ENCODE measurements around the gene COPS3. TPM values are rescaled to one million over a fixed set of nuclear protein-coding genes. Genes with fewer than 3 reads are reported as not detected.

Gene COPS3
- total and polyA plus RNA-seq, 2 of the 4 experiments (the other 2 are of a cell fraction): 71.4 to 144 TPM

DNA sequence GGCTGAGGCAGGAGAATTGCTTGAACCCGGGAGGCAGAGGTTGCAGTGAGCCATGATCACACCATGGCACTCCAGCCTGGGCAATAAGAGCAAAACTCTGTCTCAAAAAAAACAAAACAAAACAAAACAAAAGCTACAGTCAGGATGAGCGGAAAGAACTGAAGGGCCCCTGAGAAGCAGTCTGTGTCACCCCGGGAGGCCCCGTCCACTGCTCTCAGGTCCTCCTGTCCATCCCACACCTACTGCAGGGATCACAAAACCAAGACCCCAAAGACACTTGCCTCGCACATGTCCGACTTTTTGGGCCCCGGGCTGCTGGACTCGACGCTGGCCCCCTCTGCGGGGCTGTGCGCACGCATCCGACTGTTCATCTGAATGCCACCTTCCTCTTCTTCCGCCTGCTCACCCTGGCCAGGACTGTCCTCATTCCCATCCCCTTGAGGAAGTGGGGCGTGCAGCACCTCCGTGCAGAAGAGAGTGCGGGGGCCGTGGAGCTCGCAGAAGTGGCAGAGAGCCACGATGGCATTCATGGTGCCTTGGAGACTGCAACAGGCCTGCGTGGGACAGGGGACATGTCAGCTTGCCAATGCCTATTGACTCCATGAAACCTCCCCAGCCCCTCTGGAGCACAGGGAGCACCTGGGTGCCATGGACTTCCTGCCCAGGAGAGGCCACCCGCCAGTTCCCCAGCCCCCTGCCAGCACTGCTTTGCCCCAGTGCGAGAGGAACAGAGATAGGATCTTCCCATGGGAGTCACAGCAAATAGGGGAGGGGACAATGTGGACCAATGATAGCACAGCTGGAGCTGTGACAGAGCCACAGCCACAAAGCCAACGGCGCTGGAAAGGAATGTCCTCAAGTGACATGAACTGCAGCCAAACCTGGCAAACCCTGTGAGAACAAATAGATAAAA, 53.2 kb downstream of the COPS3 start:
- H3K27ac ChIP-seq (ENCODE audit: insufficient read depth, low read length): no peak overlapping the region
- no peak overlapping the region for H3K18ac ChIP-seq (ENCODE audit: low read depth, low read length)
- no peak overlapping the region for H4K5ac ChIP-seq (ENCODE audit: low read depth, low read length)
- no peak overlapping the region for H3K9ac ChIP-seq (ENCODE audit: low read depth, low read length)
- H3K9me3 ChIP-seq (ENCODE audit: control insufficient read depth, insufficient read depth, low read length): no peaks in the 10 kb centered on the region
- CTCF ChIA-PET: no interaction called here
- H3K4ac ChIP-seq (ENCODE audit: low read depth, low read length): no peak overlapping the region
- H3K36me3 ChIP-seq (ENCODE audit: control insufficient read depth, insufficient read depth, low read length): peaks cover 85% of the 10 kb centered on the region
- no TSS peak for BruUV-seq (replicated peaks)
- H3K4me3 ChIP-seq (ENCODE audit: insufficient read depth, low read depth, low read length): no peak overlapping the region
- no peak overlapping the region for H4K8ac ChIP-seq (ENCODE audit: low read depth in 2 of 2, low read length in 2 of 2)
- WGBS, 2 experiments (ENCODE audit: extremely low coverage in 2 of 2, insufficient read length in 1 of 2): 96% methylated on average over 18 of the region's 25 CpGs; no CpG with 5 or more reads in 1 of the 2 experiments
- H3K27me3 ChIP-seq (ENCODE audit: control insufficient read depth, insufficient read depth, low read length): no peaks in the 10 kb centered on the region
- no peak overlapping the region for H2AK5ac ChIP-seq (ENCODE audit: low read depth, low read length)
- H3K79me1 ChIP-seq (ENCODE audit: low read depth in 1 of 2, low read length in 2 of 2): peaks cover 8 to 59% of the 10 kb centered on the region in 2 experiments
- no peaks in the 10 kb centered on the region for H3K4me1 ChIP-seq (ENCODE audit: control insufficient read depth, insufficient read depth, low read length)
- H4K20me1 ChIP-seq (ENCODE audit: insufficient read depth, low read length): peaks cover 43% of the 10 kb centered on the region
- H2BK5ac ChIP-seq (ENCODE audit: low read depth, low read length, poor library complexity, severe bottlenecking): no peak overlapping the region
- in situ Hi-C loops (cut with MboI; ENCODE audit: low sequenced_read_pairs): no loop called here
- no peaks in the 10 kb centered on the region for H3K9me1 ChIP-seq (ENCODE audit: insufficient read depth, low read length)
- no peak overlapping the region for H2BK120ac ChIP-seq (ENCODE audit: low read depth, low read length)
- H3K56ac ChIP-seq (ENCODE audit: extremely low read depth, insufficient read depth, low read length): no peak overlapping the region
- no peak overlapping the region for H3K23ac ChIP-seq (ENCODE audit: low read depth, low read length)
- no peak for DNase-seq
- H4K91ac ChIP-seq (ENCODE audit: insufficient read depth, low read depth, low read length): no peak overlapping the region
- peak overlapping the region; percentile 7 for H2AFZ ChIP-seq (replicated peaks; ENCODE audit: low read length, poor library complexity)
- no peak overlapping the region for H2AK9ac ChIP-seq (replicated peaks; ENCODE audit: low read depth, low read length, poor library complexity)
- H3K14ac ChIP-seq (replicated peaks; ENCODE audit: low read depth, low read length): no peak overlapping the region
- POLR2A ChIA-PET (ENCODE audit: unreplicated experiment): no interaction called here
- dilution Hi-C loops (cut with HindIII; ENCODE audit: low sequenced_read_pairs, unreplicated experiment): no loop called here
- no peak overlapping the region for H2BK20ac ChIP-seq (ENCODE audit: low read depth, low read length)
- intact Hi-C loops (cut with micrococcal nuclease): no loop called here
- H2BK15ac ChIP-seq (ENCODE audit: low read depth, low read length): no peak overlapping the region
- ATAC-seq (ENCODE audit: low read depth): no peak
- H3K4me2 ChIP-seq (ENCODE audit: low read depth, low read length): no peak overlapping the region
- TF ChIP-seq RCOR1 (IDR thresholded peaks at IDR 0.05; ENCODE audit: insufficient replicate concordance, low read length): no peak
- TF ChIP-seq, protein P1, sequence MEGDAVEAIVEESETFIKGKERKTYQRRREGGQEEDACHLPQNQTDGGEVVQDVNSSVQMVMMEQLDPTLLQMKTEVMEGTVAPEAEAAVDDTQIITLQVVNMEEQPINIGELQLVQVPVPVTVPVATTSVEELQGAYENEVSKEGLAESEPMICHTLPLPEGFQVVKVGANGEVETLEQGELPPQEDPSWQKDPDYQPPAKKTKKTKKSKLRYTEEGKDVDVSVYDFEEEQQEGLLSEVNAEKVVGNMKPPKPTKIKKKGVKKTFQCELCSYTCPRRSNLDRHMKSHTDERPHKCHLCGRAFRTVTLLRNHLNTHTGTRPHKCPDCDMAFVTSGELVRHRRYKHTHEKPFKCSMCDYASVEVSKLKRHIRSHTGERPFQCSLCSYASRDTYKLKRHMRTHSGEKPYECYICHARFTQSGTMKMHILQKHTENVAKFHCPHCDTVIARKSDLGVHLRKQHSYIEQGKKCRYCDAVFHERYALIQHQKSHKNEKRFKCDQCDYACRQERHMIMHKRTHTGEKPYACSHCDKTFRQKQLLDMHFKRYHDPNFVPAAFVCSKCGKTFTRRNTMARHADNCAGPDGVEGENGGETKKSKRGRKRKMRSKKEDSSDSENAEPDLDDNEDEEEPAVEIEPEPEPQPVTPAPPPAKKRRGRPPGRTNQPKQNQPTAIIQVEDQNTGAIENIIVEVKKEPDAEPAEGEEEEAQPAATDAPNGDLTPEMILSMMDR (conservative IDR thresholded peaks at IDR 0.05; ENCODE audit: low read depth, low read length): no peak
- TF ChIP-seq BHLHE40 (IDR thresholded peaks at IDR 0.05; ENCODE audit: low read depth, low read length): no peak
- TF ChIP-seq CHD1 (IDR thresholded peaks at IDR 0.05; ENCODE audit: low read depth, low read length): no peak
- TF ChIP-seq POLR2A (IDR thresholded peaks at IDR 0.05; ENCODE audit: low read depth, low read length): no peak
- TF ChIP-seq MAFK (IDR thresholded peaks at IDR 0.05; ENCODE audit: low read depth, low read length): no peak
- TF ChIP-seq MXI1 (IDR thresholded peaks at IDR 0.05; ENCODE audit: borderline replicate concordance, low read depth, low read length): no peak
- TF ChIP-seq, protein P2, sequence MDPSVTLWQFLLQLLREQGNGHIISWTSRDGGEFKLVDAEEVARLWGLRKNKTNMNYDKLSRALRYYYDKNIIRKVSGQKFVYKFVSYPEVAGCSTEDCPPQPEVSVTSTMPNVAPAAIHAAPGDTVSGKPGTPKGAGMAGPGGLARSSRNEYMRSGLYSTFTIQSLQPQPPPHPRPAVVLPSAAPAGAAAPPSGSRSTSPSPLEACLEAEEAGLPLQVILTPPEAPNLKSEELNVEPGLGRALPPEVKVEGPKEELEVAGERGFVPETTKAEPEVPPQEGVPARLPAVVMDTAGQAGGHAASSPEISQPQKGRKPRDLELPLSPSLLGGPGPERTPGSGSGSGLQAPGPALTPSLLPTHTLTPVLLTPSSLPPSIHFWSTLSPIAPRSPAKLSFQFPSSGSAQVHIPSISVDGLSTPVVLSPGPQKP (IDR thresholded peaks at IDR 0.05; ENCODE audit: borderline replicate concordance, low read depth, low read length): no peak
- no peak for TF ChIP-seq RFX5 (IDR thresholded peaks at IDR 0.05; ENCODE audit: low read depth, low read length)
- TF ChIP-seq NFE2L2 (IDR thresholded peaks at IDR 0.05; ENCODE audit: low read depth, low read length): no peak
- no peak for TF ChIP-seq RAD21 (IDR thresholded peaks at IDR 0.05; ENCODE audit: low read length)
- TF ChIP-seq, protein P3, sequence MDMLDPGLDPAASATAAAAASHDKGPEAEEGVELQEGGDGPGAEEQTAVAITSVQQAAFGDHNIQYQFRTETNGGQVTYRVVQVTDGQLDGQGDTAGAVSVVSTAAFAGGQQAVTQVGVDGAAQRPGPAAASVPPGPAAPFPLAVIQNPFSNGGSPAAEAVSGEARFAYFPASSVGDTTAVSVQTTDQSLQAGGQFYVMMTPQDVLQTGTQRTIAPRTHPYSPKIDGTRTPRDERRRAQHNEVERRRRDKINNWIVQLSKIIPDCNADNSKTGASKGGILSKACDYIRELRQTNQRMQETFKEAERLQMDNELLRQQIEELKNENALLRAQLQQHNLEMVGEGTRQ (IDR thresholded peaks at IDR 0.05; ENCODE audit: low read depth, low read length): no peak
- no peak for TF ChIP-seq MAZ (IDR thresholded peaks at IDR 0.05; ENCODE audit: borderline replicate concordance, low read depth, low read length)
- no peak for TF ChIP-seq SMC3 (IDR thresholded peaks at IDR 0.05; ENCODE audit: low read depth, low read length)
- TF ChIP-seq FOS (IDR thresholded peaks at IDR 0.05; ENCODE audit: low read depth, low read length): no peak
